CD14-positive monocyte (primary cell): ENCODE data around the gene TRAPPC14. TPM values are rescaled to one million over a fixed set of nuclear protein-coding genes. Genes with fewer than 3 reads are reported as not detected.
"Not testable (repeated sequence)": the region's sequence is repeated elsewhere in the genome, so short reads cannot be mapped to it uniquely, and the experiment has no call there.

Experiments
- DNase-seq, 3 donors: peaks; one replicate each; pipeline ENCODE4 v3.0.0-alpha.2; 2011 to 2022
- H2AFZ ChIP-seq: 2 replicates; pipeline ENCODE4 v1.6.0; 2012; ENCODE audit warnings: mild to moderate bottlenecking, low read depth, low read length, inconsistent platforms; ENCODE audit not compliant: insufficient read depth, poor library complexity, severe bottlenecking
- H3K27ac ChIP-seq, 2 donors: 1 replicate in 1 of 2; 2 replicates in 1 of 2; pipeline ENCODE4 v1.5.1; 2012 to 2013; ENCODE audit warnings: low read length in 2 of 2, control low read depth in 1 of 2, inconsistent platforms in 1 of 2, low read depth in 1 of 2, mild to moderate bottlenecking in 1 of 2
- H3K27me3 ChIP-seq, 2 donors: one replicate each; pipeline versions ENCODE4 v1.6.0 to v1.6.1; 2011 to 2013; ENCODE audit warnings: low read length in 2 of 2; ENCODE audit not compliant: control insufficient read depth in 2 of 2, insufficient read depth in 2 of 2
- H3K36me3 ChIP-seq, 2 donors: replicated peaks in 1 of 2; 1 replicate in 1 of 2; 2 replicates in 1 of 2; pipeline versions ENCODE4 v1.5.1 to v1.6.1; 2012 to 2013; ENCODE audit warnings: low read length in 2 of 2, control low read depth in 1 of 2, inconsistent platforms in 1 of 2, mild to moderate bottlenecking in 1 of 2; ENCODE audit not compliant: insufficient read depth in 2 of 2, control insufficient read depth in 1 of 2
- H3K4me1 ChIP-seq, 2 donors: 1 replicate in 1 of 2; 2 replicates in 1 of 2; pipeline versions ENCODE4 v1.5.1 to v1.6.1; 2012 to 2013; ENCODE audit warnings: low read length in 2 of 2, control low read depth in 1 of 2, inconsistent platforms in 1 of 2, mild to moderate bottlenecking in 1 of 2, moderate library complexity in 1 of 2; ENCODE audit not compliant: insufficient read depth in 2 of 2, control insufficient read depth in 1 of 2
- H3K4me2 ChIP-seq: replicated peaks from 2 replicates; pipeline ENCODE3; 2012; ENCODE audit warnings: low read length, moderate library complexity, mild to moderate bottlenecking; ENCODE audit not compliant: poor library complexity, severe bottlenecking; ENCODE audit errors: extremely low read depth
- H3K4me3 ChIP-seq, 3 experiments: fragments of 200-600 bp in 1 of 3; sonication (generic) in 1 of 3; replicated peaks in 1 of 3; 1 replicate in 2 of 3; 2 replicates in 1 of 3; pipeline ENCODE4 v1.5.1; 2011 to 2013; ENCODE audit warnings: low read length in 3 of 3, mild to moderate bottlenecking in 3 of 3, control low read depth in 2 of 3, low read depth in 2 of 3, inconsistent platforms in 1 of 3, moderate library complexity in 1 of 3
- H3K79me2 ChIP-seq: 2 replicates; pipeline ENCODE4 v1.6.0; 2012; ENCODE audit warnings: mild to moderate bottlenecking, control low read depth, inconsistent platforms, low read length, moderate library complexity; ENCODE audit not compliant: insufficient read depth
- H3K9ac ChIP-seq: 2 replicates; pipeline ENCODE4 v1.6.0; 2017; ENCODE audit warnings: low read length, mild to moderate bottlenecking; ENCODE audit not compliant: insufficient read depth, poor library complexity, severe bottlenecking
- H3K9me3 ChIP-seq, 2 donors: replicated peaks in 1 of 2; 1 replicate in 1 of 2; 2 replicates in 1 of 2; pipeline versions ENCODE4 v1.5.1 to v1.6.1; 2012 to 2013; ENCODE audit warnings: low read length in 2 of 2, control low read depth in 1 of 2; ENCODE audit not compliant: control insufficient read depth in 1 of 2, insufficient read depth in 1 of 2
- H4K20me1 ChIP-seq: 2 replicates; pipeline ENCODE4 v1.6.0; 2012; ENCODE audit warnings: mild to moderate bottlenecking, low read length, control low read depth, moderate library complexity; ENCODE audit not compliant: insufficient read depth
- H3K27ac Mint-ChIP-seq, 7 donors: one replicate each; pipeline ENCODE4 v1.8.0; 2020; ENCODE audit warnings: mild to moderate bottlenecking in 7 of 7, mixed read lengths in 7 of 7, moderate library complexity in 6 of 7, inconsistent platforms in 2 of 7
- H3K27me3 Mint-ChIP-seq, 3 donors: one replicate each; pipeline ENCODE4 v1.8.0; 2021 to 2022; ENCODE audit warnings: low read depth in 3 of 3, mild to moderate bottlenecking in 3 of 3, mixed read lengths in 3 of 3, moderate library complexity in 3 of 3, inconsistent platforms in 1 of 3
- H3K36me3 Mint-ChIP-seq, 2 donors: one replicate each; pipeline ENCODE4 v1.8.0; 2020; ENCODE audit warnings: mixed read lengths in 2 of 2, inconsistent platforms in 1 of 2, mild to moderate bottlenecking in 1 of 2
- H3K4me1 Mint-ChIP-seq: one replicate; pipeline ENCODE4 v1.8.0; 2020; ENCODE audit warnings: mild to moderate bottlenecking, mixed read lengths
- H3K4me3 Mint-ChIP-seq, 2 donors: one replicate each; pipeline ENCODE4 v1.8.0; 2020; ENCODE audit warnings: mild to moderate bottlenecking in 2 of 2, mixed read lengths in 2 of 2, moderate library complexity in 1 of 2
- H3K9me3 Mint-ChIP-seq, 7 donors: one replicate each; pipeline ENCODE4 v1.8.0; 2020 to 2022; ENCODE audit warnings: mixed read lengths in 7 of 7, mild to moderate bottlenecking in 6 of 7, moderate library complexity in 6 of 7, inconsistent platforms in 2 of 7
- WGBS: methylation state at CpG from one replicate; pipeline ENCODE4 v1.1.5; 2013; ENCODE audit warnings: missing lambda C conversion rate; ENCODE audit not compliant: insufficient coverage; 5-methylcytosine and 5-hydroxymethylcytosine counted together
- intact Hi-C, 2 donors: fragments of 100-400 bp; cut with micrococcal nuclease; formaldehyde crosslinking; loops; one replicate each; pipeline versions ENCODE4 v1.15.0 to v1.15.1; 2023
- polyA plus RNA-seq, 3 donors: library from polyadenylated mRNA; depleted of rRNA in 1 of 3; unstranded in 2 of 3; stranded (reverse) in 1 of 3; fragments of 300-500 nt in 2 of 3; fragments of >200 nt in 1 of 3; fragmentation: Illumina TruSeq in 2 of 3; gene quantifications; 1 replicate in 2 of 3; 2 replicates in 1 of 3; pipeline ENCODE4 v1.2.3, GENCODE V29; 2012 to 2021

Gene TRAPPC14
- polyA plus RNA-seq, 3 donors: 1.0 to 38.4 (median 1.6) TPM

GRCh38 chr7:100182616-100183015, 24.1 kb upstream of the TRAPPC14 start:
- intact Hi-C loops, H3K4me3 Mint-ChIP-seq, H3K36me3 ChIP-seq, H2AFZ ChIP-seq, DNase-seq, H3K9me3 ChIP-seq, H3K27me3 ChIP-seq, H3K27ac Mint-ChIP-seq, H3K4me3 ChIP-seq, H3K27ac ChIP-seq, H3K4me1 Mint-ChIP-seq, H3K4me2 ChIP-seq, H3K36me3 Mint-ChIP-seq, H4K20me1 ChIP-seq, H3K9me3 Mint-ChIP-seq, H3K79me2 ChIP-seq, H3K9ac ChIP-seq, H3K4me1 ChIP-seq: not testable (repeated sequence)
- WGBS: no CpG with 5 or more reads among the region's 6 CpGs
- H3K27me3 Mint-ChIP-seq: peaks cover 14 to 31% (median 28%) of the 10 kb centered on the region in 3 donors

- Histone ChIP-seq H3K4me1 (peaks cover 13 to 18% of the 10 kb centered on the region in 2 donors), H3K27me3 (peaks cover 0 to 10% of the 10 kb centered on the region in 2 donors)
- H3K9me3 ChIP-seq, H3K4me2 ChIP-seq, H3K9ac ChIP-seq, DNase-seq, H3K27ac ChIP-seq, H3K27ac Mint-ChIP-seq, H3K4me3 ChIP-seq, H3K79me2 ChIP-seq, H3K4me3 Mint-ChIP-seq, H3K9me3 Mint-ChIP-seq, H3K36me3 Mint-ChIP-seq, H3K36me3 ChIP-seq, H2AFZ ChIP-seq, H4K20me1 ChIP-seq, intact Hi-C loops: not testable (repeated sequence)
- H3K4me1 Mint-ChIP-seq: peaks cover 18% of the 10 kb centered on the region
- H3K27me3 Mint-ChIP-seq: peaks cover 15 to 39% (median 37%) of the 10 kb centered on the region in 3 donors
- WGBS: no CpG with 5 or more reads among the region's 3 CpGs
Measured at GRCh38 chr7:100180084-100180483, 21.6 kb upstream of the TRAPPC14 start.
